Tibial nerve (tissue), 4 donors: Measurements from ENCODE around the gene GALNT18.

Experiments
- CTCF ChIP-seq, 5 experiments: fragments of 200-600 bp in 3 of 5; fragments of 450-650 bp in 2 of 5; sonication (generic) in 3 of 5; IDR thresholded peaks; one replicate each; pipeline ENCODE4 v1.5.1; 2016 to 2019; ENCODE audit warnings: antibody characterized with exemption in 5 of 5, mild to moderate bottlenecking in 3 of 5, moderate library complexity in 2 of 5
- EP300 ChIP-seq, 2 donors: sonication (generic); formaldehyde crosslinking; IDR thresholded peaks; one replicate each; pipeline ENCODE4 v1.6.1; 2017; ENCODE audit warnings: antibody characterized with exemption in 2 of 2, mild to moderate bottlenecking in 1 of 2
- POLR2A ChIP-seq, 2 donors: fragments of 450-650 bp; IDR thresholded peaks; one replicate each; pipeline ENCODE4 v1.6.1; 2017; ENCODE audit warnings: antibody characterized with exemption in 2 of 2, mild to moderate bottlenecking in 2 of 2, moderate library complexity in 2 of 2

DNA sequence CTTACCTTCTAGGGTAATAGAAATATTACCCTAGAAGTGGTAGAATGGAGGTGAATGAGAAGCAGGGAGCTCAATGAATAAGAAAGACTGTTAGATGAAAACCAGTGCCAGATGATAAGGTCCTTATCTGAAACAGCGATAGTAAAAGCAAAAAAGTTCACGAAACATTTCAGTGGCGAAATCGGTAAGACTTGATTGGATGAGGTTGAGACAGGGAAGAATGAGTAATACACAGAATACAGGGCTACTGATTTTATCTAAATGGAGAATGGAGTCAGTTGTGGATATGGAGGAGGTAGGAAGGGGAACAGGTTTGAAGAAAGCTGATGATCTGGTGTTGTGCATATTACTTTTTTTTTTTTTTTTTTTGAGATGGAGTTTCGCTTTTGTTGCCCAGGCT, 96.5 kb downstream of the GALNT18 start:
- no peak for TF ChIP-seq POLR2A (IDR thresholded peaks at IDR 0.05)
- no peak for TF ChIP-seq CTCF (IDR thresholded peaks at IDR 0.05)
- no peak for TF ChIP-seq EP300 (IDR thresholded peaks at IDR 0.05)
